HCT116 (cell line): ENCODE measurements around the gene UQCC2. TPM values are rescaled to one million over a fixed set of nuclear protein-coding genes. Genes with fewer than 3 reads are reported as not detected.

Experiments
- ATAC-seq: fragments of 200-7000 bp; cut with Tn5 transposase; 2 replicates; pipeline ENCODE4 v1.9.1; 2020; ENCODE audit warnings: mild to moderate bottlenecking, moderate library complexity
- BruUV-seq: library from RNA; stranded (reverse); fragments of 400-500 nt; replicated peaks from 2 replicates; lab custom pipeline; 2021; lab: Mats Ljungman, UMichigan
- CTCF ChIA-PET: fragments of 300-600 bp; sonication (Branson Sonifier 250); formaldehyde crosslinking; loops from one replicate; lab custom pipeline; 2021; ENCODE audit warnings: antibody characterized with exemption; lab: Charles Lee
- POLR2A ChIA-PET: fragments of 300-600, 350-600 bp; sonication (Branson Sonifier 250); formaldehyde crosslinking; loops from one replicate; lab custom pipeline; 2021; ENCODE audit warnings: antibody characterized with exemption; lab: Charles Lee
- RAD21 ChIA-PET, 2 experiments: fragments of 300-600 bp; sonication (Branson Sonifier 250); formaldehyde crosslinking; loops; one replicate each; lab custom pipeline; 2023; ENCODE audit warnings: low total read pairs in 2 of 2; ENCODE audit not compliant: uncharacterized antibody in 2 of 2, unreplicated experiment in 2 of 2, low non-redundant PET in 1 of 2; lab: Charles Lee
- DNase-seq: peaks from one replicate; pipeline ENCODE4 v3.0.0-alpha.2; 2010; ENCODE audit warnings: low read depth, low spot score
- H2AFZ ChIP-seq: fragments of 200-600 bp; shearing (Covaris generic), sonication (generic); 2 replicates; pipeline ENCODE4 v1.6.1; 2017; ENCODE audit warnings: low read depth, mixed run types, mixed read lengths, antibody characterized with exemption, low read length; ENCODE audit not compliant: poor library complexity, severe bottlenecking
- H3K27ac ChIP-seq: 2 replicates; pipeline ENCODE4 v1.5.1; 2012; ENCODE audit warnings: low read depth, low read length
- H3K27me3 ChIP-seq: fragments of 200-600 bp; sonication (generic); 2 replicates; pipeline ENCODE4 v1.6.1; 2016; ENCODE audit warnings: mixed run types, low read length, mixed read lengths; ENCODE audit not compliant: insufficient read depth
- H3K36me3 ChIP-seq, 2 experiments: fragments of 200-500 bp in 1 of 2; fragments of 200-600 bp in 1 of 2; sonication (Bioruptor generic) in 1 of 2; sonication (generic) in 1 of 2; 2 replicates each; pipeline versions ENCODE4 v1.5.1 to v1.6.1; 2014 to 2016; ENCODE audit warnings: low read length in 2 of 2, inconsistent platforms in 1 of 2, mixed read lengths in 1 of 2, mixed run types in 1 of 2; ENCODE audit not compliant: insufficient read depth in 2 of 2, control insufficient read depth in 1 of 2
- H3K4me1 ChIP-seq, 2 experiments: fragments of 200-600 bp in 1 of 2; sonication (generic) in 1 of 2; 2 replicates each; pipeline versions ENCODE4 v1.5.1 to v1.6.1; 2012 to 2017; ENCODE audit warnings: low read length in 2 of 2, inconsistent platforms in 1 of 2, mild to moderate bottlenecking in 1 of 2, mixed read lengths in 1 of 2, mixed run types in 1 of 2, moderate library complexity in 1 of 2; ENCODE audit not compliant: insufficient read depth in 2 of 2, control insufficient read depth in 1 of 2
- H3K4me2 ChIP-seq: fragments of 200-600 bp; sonication (generic); 2 replicates; pipeline ENCODE4 v1.6.1; 2017; ENCODE audit warnings: mixed run types, low read length, mixed read lengths
- H3K4me3 ChIP-seq, 2 experiments: fragments of 200-600 bp in 1 of 2; sonication (generic) in 1 of 2; replicated peaks in 1 of 2; 2 replicates each; pipeline ENCODE4 v1.5.1; 2011 to 2016; ENCODE audit warnings: low read length in 2 of 2, control low read depth in 1 of 2, low read depth in 1 of 2, mild to moderate bottlenecking in 1 of 2, mixed read lengths in 1 of 2, mixed run types in 1 of 2
- H3K79me2 ChIP-seq: fragments of 200-600 bp; sonication (generic); 2 replicates; pipeline ENCODE4 v1.6.1; 2017; ENCODE audit warnings: mild to moderate bottlenecking, mixed run types, low read length, moderate library complexity, mixed read lengths; ENCODE audit not compliant: insufficient read depth
- H3K9ac ChIP-seq: fragments of 200-600 bp; sonication (generic); 2 replicates; pipeline ENCODE4 v1.6.1; 2016; ENCODE audit warnings: low read length, mixed read lengths
- H3K9me2 ChIP-seq: fragments of 200-600 bp; sonication (generic), shearing (Covaris generic); 2 replicates; pipeline ENCODE4 v1.6.1; 2017; ENCODE audit warnings: mixed run types, mild to moderate bottlenecking, moderate library complexity; ENCODE audit not compliant: insufficient read depth
- H3K9me3 ChIP-seq, 2 experiments: fragments of 200-500 bp in 1 of 2; fragments of 200-600 bp in 1 of 2; sonication (Bioruptor generic) in 1 of 2; sonication (generic) in 1 of 2; 2 replicates each; pipeline ENCODE4 v1.6.1; 2014 to 2017; ENCODE audit warnings: low read length in 2 of 2, mixed read lengths in 2 of 2, inconsistent platforms in 1 of 2, low read depth in 1 of 2, mild to moderate bottlenecking in 1 of 2, mixed run types in 1 of 2, moderate library complexity in 1 of 2; ENCODE audit not compliant: control insufficient read depth in 1 of 2, insufficient read depth in 1 of 2
- H4K20me1 ChIP-seq: fragments of 200-600 bp; sonication (generic), shearing (Covaris generic); 2 replicates; pipeline ENCODE4 v1.6.1; 2017; ENCODE audit warnings: mixed run types, mild to moderate bottlenecking, moderate library complexity; ENCODE audit not compliant: insufficient read depth
- CEBPB ChIP-seq: IDR thresholded peaks from 2 replicates; pipeline ENCODE4 v1.6.1; 2012; ENCODE audit warnings: low read depth
- EZH2phosphoT487 ChIP-seq: fragments of 200-600 bp; IDR thresholded peaks from 2 replicates; pipeline ENCODE4 v1.6.1; 2018; ENCODE audit warnings: antibody characterized with exemption, borderline replicate concordance
- FOSL1 ChIP-seq: IDR thresholded peaks from 2 replicates; pipeline ENCODE4 v1.6.1; 2012; ENCODE audit warnings: low read depth
- JUND ChIP-seq: IDR thresholded peaks from 2 replicates; pipeline ENCODE4 v1.6.1; 2012
- MAX ChIP-seq: IDR thresholded peaks from 2 replicates; pipeline ENCODE4 v1.6.1; 2012
- RAD21 ChIP-seq: IDR thresholded peaks from 2 replicates; pipeline ENCODE4 v1.6.1; 2012; ENCODE audit warnings: low read depth, mild to moderate bottlenecking
- SRF ChIP-seq: IDR thresholded peaks from 2 replicates; pipeline ENCODE4 v1.6.1; 2012; ENCODE audit warnings: low read depth
- TCF7L2 ChIP-seq: IDR thresholded peaks from 2 replicates; pipeline ENCODE4 v1.7.0; 2011; ENCODE audit warnings: borderline replicate concordance, inconsistent platforms; ENCODE audit not compliant: insufficient read depth, insufficient read length; ENCODE audit errors: extremely low read depth
- intact Hi-C: fragments of 100-400 bp; cut with micrococcal nuclease; formaldehyde crosslinking; loops from 2 replicates; pipeline ENCODE4 v1.10.0; 2022
- total RNA-seq: library from RNA; stranded (reverse); gene quantifications from one replicate; pipeline ENCODE4 v1.2.1, GENCODE V29; 2021; ENCODE audit not compliant: unreplicated experiment
- TF ChIP-seq, protein P1 (sequence below), 3 experiments: fragments of 200-600 bp in 1 of 3; sonication (generic) in 1 of 3; IDR thresholded peaks in 2 of 3; conservative IDR thresholded peaks in 1 of 3; 2 replicates each; pipeline ENCODE4 v1.5.1; 2012 to 2017; ENCODE audit warnings: low read depth in 2 of 3, low read length in 2 of 3, antibody characterized with exemption in 1 of 3, borderline replicate concordance in 1 of 3, control low read depth in 1 of 3, mild to moderate bottlenecking in 1 of 3, mixed read lengths in 1 of 3, mixed run types in 1 of 3, moderate library complexity in 1 of 3; ENCODE audit not compliant: insufficient read depth in 1 of 3

The UQCC2 gene
- total RNA-seq, 1 experiment from 2014 or later, result 95.1 TPM

DNA sequence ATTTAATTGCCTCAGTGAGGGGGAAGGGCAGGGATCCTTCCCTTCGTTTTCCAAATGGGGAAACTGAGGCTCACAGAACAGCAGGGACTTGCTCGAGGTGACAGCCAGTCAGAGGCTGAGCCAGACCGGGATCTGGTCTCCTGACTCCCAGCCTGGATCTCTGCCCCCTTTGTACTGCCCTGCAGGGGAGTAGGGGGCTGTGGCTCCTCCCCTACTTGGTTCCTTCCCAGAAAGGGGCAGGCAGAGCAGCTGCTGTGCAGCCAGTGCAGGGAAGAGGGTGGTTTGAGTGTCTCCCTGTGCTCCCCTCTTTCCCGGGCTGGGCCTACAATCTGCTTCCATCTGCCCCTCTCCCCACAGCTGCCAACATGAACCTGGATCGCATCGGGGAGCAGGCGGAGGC is 37.6 kb downstream of the UQCC2 start:
- intact Hi-C loops, result no loop called here
- no peak overlapping the region for H2AFZ ChIP-seq
- H4K20me1 ChIP-seq, result no peaks in the 10 kb centered on the region
- no peak overlapping the region for H3K4me3 ChIP-seq
- no peak overlapping the region for H3K27ac ChIP-seq
- H3K9me3 ChIP-seq, result no peaks in the 10 kb centered on the region
- ChIA-PET RAD21 (no interaction called here), POLR2A (interaction anchor here (1.3 kb wide), 1 partner anchor 15 kb away, joined by 3 read pairs; no protein-coding TSS in a partner anchor), CTCF (no interaction called here)
- no peaks in the 10 kb centered on the region for H3K27me3 ChIP-seq
- peaks cover 39 to 64% of the 10 kb centered on the region in 2 experiments; a peak in 3 of 4 replicates for H3K36me3 ChIP-seq
- no TSS peak for BruUV-seq
- ATAC-seq, result no peak
- no peak for DNase-seq
- H3K4me1 ChIP-seq, result peaks cover 0 to 4% of the 10 kb centered on the region in 2 experiments; a peak in 1 of 4 replicates
- H3K79me2 ChIP-seq, result no peaks in the 10 kb centered on the region
- no peaks in the 10 kb centered on the region for H3K9me2 ChIP-seq
- no peak for TF ChIP-seq TCF7L2
- no peak for TF ChIP-seq MAX
- TF ChIP-seq SRF, result no peak
- no peak for TF ChIP-seq CEBPB
- no peak for TF ChIP-seq JUND
- no peak for TF ChIP-seq RAD21
- TF ChIP-seq, protein P1, sequence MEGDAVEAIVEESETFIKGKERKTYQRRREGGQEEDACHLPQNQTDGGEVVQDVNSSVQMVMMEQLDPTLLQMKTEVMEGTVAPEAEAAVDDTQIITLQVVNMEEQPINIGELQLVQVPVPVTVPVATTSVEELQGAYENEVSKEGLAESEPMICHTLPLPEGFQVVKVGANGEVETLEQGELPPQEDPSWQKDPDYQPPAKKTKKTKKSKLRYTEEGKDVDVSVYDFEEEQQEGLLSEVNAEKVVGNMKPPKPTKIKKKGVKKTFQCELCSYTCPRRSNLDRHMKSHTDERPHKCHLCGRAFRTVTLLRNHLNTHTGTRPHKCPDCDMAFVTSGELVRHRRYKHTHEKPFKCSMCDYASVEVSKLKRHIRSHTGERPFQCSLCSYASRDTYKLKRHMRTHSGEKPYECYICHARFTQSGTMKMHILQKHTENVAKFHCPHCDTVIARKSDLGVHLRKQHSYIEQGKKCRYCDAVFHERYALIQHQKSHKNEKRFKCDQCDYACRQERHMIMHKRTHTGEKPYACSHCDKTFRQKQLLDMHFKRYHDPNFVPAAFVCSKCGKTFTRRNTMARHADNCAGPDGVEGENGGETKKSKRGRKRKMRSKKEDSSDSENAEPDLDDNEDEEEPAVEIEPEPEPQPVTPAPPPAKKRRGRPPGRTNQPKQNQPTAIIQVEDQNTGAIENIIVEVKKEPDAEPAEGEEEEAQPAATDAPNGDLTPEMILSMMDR (IDR thresholded peaks at IDR 0.05 in 2 of 3, conservative IDR thresholded peaks at IDR 0.05 in 1 of 3; ENCODE audit: borderline replicate concordance in 1 of 3, insufficient read depth in 1 of 3, low read depth in 2 of 3, low read length in 2 of 3), result no peak
- TF ChIP-seq FOSL1, result no peak
- TF ChIP-seq EZH2phosphoT487, result no peak
- no peak overlapping the region for H3K9ac ChIP-seq
- H3K4me2 ChIP-seq, result no peak overlapping the region
